OCI-LY3 (cell line): ENCODE measurements around the gene GFER.
"Not testable (repeated sequence)": the region's sequence is repeated elsewhere in the genome, so short reads cannot be mapped to it uniquely, and the experiment has no call there.

Source experiments
- H2AFZ ChIP-seq: fragments of 200-600, 300-600 bp; shearing (Covaris generic); 2 replicates; pipeline ENCODE4 v1.6.0; 2014; ENCODE audit warnings: antibody characterized with exemption, low read depth, low read length
- H3K27ac ChIP-seq: fragments of 200-600, 300-600 bp; sonication (generic); 2 replicates; pipeline ENCODE4 v1.5.1; 2014; ENCODE audit warnings: mild to moderate bottlenecking, low read length, moderate library complexity, mixed read lengths
- H3K27me3 ChIP-seq: fragments of 200-600, 300-600 bp; sonication (generic); 2 replicates; pipeline ENCODE4 v1.6.1; 2014; ENCODE audit warnings: low read depth, low read length, mixed read lengths
- H3K36me3 ChIP-seq: fragments of 200-600, 300-600 bp; sonication (generic); replicated peaks from 2 replicates; pipeline ENCODE3; 2014; ENCODE audit warnings: low read depth, low read length, mixed read lengths
- H3K4me1 ChIP-seq: fragments of 300-600, 200-600 bp; sonication (generic); 2 replicates; pipeline ENCODE4 v1.6.1; 2014; ENCODE audit warnings: low read length, mixed read lengths
- H3K4me2 ChIP-seq: fragments of 200-600, 300-600 bp; sonication (generic); 2 replicates; pipeline ENCODE4 v1.6.1; 2014; ENCODE audit warnings: low read length, mixed read lengths
- H3K4me3 ChIP-seq: fragments of 300-600, 200-600 bp; sonication (generic); 2 replicates; pipeline ENCODE4 v1.5.1; 2014; ENCODE audit warnings: antibody characterized with exemption, mild to moderate bottlenecking, low read length, moderate library complexity
- H3K79me2 ChIP-seq: fragments of 300-600, 200-600 bp; shearing (Covaris generic); 2 replicates; pipeline ENCODE4 v1.6.1; 2014; ENCODE audit warnings: mild to moderate bottlenecking, low read length, mixed read lengths
- H3K9ac ChIP-seq: fragments of 300-600, 200-600 bp; shearing (Covaris generic); 2 replicates; pipeline ENCODE4 v1.6.0; 2014; ENCODE audit warnings: mild to moderate bottlenecking, low read length, moderate library complexity
- H3K9me3 ChIP-seq: fragments of 200-600, 300-600 bp; shearing (Covaris generic); 2 replicates; pipeline ENCODE4 v1.6.1; 2014; ENCODE audit warnings: low read length, mixed read lengths; ENCODE audit not compliant: insufficient read depth
- H4K20me1 ChIP-seq: fragments of 200-600, 300-600 bp; sonication (generic); 2 replicates; pipeline ENCODE4 v1.6.1; 2016; ENCODE audit warnings: low read length, mixed read lengths; ENCODE audit not compliant: insufficient read depth
- EZH2phosphoT487 ChIP-seq: fragments of 200-600 bp; shearing (Covaris generic); IDR thresholded peaks from 2 replicates; pipeline ENCODE4 v1.6.1; 2018; ENCODE audit warnings: antibody characterized with exemption, mixed run types, low read depth
- TF ChIP-seq, protein P1 (sequence below): fragments of 200-600, 300-600 bp; sonication (generic); IDR thresholded peaks from 2 replicates; pipeline ENCODE4 v1.5.1; 2014; ENCODE audit warnings: antibody characterized with exemption, low read length, low read depth

Gene GFER

DNA sequence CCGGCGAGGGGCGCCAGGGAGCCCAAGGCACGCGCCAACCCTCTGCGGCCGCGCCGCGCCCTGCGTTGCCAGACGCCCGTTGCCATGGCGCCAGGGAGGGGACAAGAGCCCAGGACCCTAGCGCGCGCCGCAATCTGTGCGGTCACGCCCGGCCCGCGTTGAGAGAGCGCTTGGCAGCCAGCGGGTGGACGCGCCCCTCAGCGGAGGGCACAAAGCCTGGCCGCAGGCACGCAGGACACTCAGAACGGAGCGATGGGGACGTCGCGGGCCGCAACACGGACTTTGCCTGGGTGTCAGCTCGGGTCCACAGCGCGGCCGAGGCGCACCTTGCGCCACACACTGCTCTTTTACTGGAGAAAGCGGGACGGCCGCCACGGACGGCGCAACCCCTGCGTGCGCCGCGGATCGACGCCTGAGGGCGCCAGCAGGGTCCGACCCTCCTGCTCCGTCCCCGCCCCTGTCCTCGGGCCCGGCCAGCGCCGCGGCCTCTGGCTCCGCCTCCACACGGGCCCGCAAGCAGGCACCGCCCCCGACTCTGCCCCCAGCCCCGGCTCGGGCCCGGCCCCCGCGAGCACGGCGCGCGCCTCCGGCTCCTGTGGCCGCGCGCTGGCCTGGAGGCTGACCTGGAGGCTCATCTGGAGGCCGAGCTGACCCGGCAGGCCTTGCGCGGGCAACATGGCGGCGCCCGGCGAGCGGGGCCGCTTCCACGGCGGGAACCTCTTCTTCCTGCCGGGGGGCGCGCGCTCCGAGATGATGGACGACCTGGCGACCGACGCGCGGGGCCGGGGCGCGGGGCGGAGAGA lies at the start of gene GFER:
GFER (plus strand) TSS at position 650 of the 803 bp plus-strand sequence; CDS start at position 676, 26 bp downstream.
- TF ChIP-seq, protein P1, sequence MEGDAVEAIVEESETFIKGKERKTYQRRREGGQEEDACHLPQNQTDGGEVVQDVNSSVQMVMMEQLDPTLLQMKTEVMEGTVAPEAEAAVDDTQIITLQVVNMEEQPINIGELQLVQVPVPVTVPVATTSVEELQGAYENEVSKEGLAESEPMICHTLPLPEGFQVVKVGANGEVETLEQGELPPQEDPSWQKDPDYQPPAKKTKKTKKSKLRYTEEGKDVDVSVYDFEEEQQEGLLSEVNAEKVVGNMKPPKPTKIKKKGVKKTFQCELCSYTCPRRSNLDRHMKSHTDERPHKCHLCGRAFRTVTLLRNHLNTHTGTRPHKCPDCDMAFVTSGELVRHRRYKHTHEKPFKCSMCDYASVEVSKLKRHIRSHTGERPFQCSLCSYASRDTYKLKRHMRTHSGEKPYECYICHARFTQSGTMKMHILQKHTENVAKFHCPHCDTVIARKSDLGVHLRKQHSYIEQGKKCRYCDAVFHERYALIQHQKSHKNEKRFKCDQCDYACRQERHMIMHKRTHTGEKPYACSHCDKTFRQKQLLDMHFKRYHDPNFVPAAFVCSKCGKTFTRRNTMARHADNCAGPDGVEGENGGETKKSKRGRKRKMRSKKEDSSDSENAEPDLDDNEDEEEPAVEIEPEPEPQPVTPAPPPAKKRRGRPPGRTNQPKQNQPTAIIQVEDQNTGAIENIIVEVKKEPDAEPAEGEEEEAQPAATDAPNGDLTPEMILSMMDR = no peak
- no peak for TF ChIP-seq EZH2phosphoT487
- H3K27me3 ChIP-seq = no peaks in the 10 kb centered on the region
- peak within 1 kb of the TSS; percentile 55; the same call in 1 of the 2 replicates for H2AFZ ChIP-seq
- H3K4me3 ChIP-seq = peak within 1 kb of the TSS; percentile 95
- peak within 1 kb of the TSS; percentile 88 for H3K9ac ChIP-seq
- no peaks in the 10 kb centered on the region for H4K20me1 ChIP-seq
- H3K79me2 ChIP-seq = peaks cover 12% of the 10 kb centered on the region
- peaks cover 16% of the 10 kb centered on the region for H3K36me3 ChIP-seq
- H3K4me1 ChIP-seq = peaks cover 10% of the 10 kb centered on the region
- H3K27ac ChIP-seq = no peak within 1 kb of the TSS
- H3K4me2 ChIP-seq = peak within 1 kb of the TSS; percentile 98
- H3K9me3 ChIP-seq = no peaks in the 10 kb centered on the region

GRCh38 chr16:1936945-1937479 lies 47.0 kb upstream of the GFER start:
- no peak overlapping the region for H3K9ac ChIP-seq
- no peak overlapping the region for H3K4me3 ChIP-seq
- peaks cover 15% of the 10 kb centered on the region for H4K20me1 ChIP-seq
- no peaks in the 10 kb centered on the region for H3K27me3 ChIP-seq
- no peaks in the 10 kb centered on the region for H3K9me3 ChIP-seq
- H3K36me3 ChIP-seq = peaks cover 32% of the 10 kb centered on the region
- peaks cover 19% of the 10 kb centered on the region for H3K4me1 ChIP-seq
- H3K79me2 ChIP-seq = peaks cover 9% of the 10 kb centered on the region
- H3K27ac ChIP-seq = no peak overlapping the region
- TF ChIP-seq, protein P1 = no peak
- TF ChIP-seq EZH2phosphoT487 = no peak
- no peak overlapping the region for H3K4me2 ChIP-seq
- H2AFZ ChIP-seq = no peak overlapping the region

GRCh38 chr16:1938316-1938715 lies 45.7 kb upstream of the GFER start:
- Histone ChIP-seq H3K9me3 (no peaks in the 10 kb centered on the region), H3K27ac (no peak overlapping the region), H3K4me3 (no peak overlapping the region), H2AFZ (no peak overlapping the region), H3K4me2 (no peak overlapping the region), H3K79me2 (peaks cover 19% of the 10 kb centered on the region), H3K27me3 (no peaks in the 10 kb centered on the region), H3K4me1 (peaks cover 21% of the 10 kb centered on the region), H3K9ac (no peak overlapping the region), H4K20me1 (peaks cover 15% of the 10 kb centered on the region), H3K36me3 (peaks cover 32% of the 10 kb centered on the region)
- TF ChIP-seq, protein P1 = no peak
- TF ChIP-seq EZH2phosphoT487 = no peak

DNA sequence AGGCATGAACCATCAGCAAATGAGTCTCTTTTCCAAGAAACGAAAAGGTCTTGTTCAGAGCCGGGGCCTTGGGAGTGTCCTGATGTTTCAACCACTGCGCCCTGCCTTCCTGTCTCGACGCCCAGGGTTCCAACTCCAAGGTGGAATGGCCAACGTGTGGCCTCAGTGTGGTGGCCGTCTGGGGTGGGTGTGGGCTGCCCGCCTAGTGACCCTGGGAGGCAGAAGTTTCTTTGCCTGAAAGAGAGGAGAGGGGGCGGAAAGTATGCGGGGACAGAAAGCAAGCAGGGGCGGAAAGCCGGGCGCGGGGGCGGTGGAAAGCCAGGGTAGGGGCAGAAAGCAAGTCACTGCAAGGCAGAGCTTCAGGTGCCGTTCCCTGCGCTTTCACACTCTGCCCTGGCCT lies 45.1 kb upstream of the GFER start:
- H4K20me1 ChIP-seq = peaks cover 15% of the 10 kb centered on the region
- peaks cover 19% of the 10 kb centered on the region for H3K79me2 ChIP-seq
- no peak overlapping the region for H3K27ac ChIP-seq
- no peak overlapping the region for H3K9ac ChIP-seq
- no peak overlapping the region for H2AFZ ChIP-seq
- peaks cover 23% of the 10 kb centered on the region for H3K4me1 ChIP-seq
- peaks cover 32% of the 10 kb centered on the region for H3K36me3 ChIP-seq
- H3K9me3 ChIP-seq = no peaks in the 10 kb centered on the region
- no peak overlapping the region for H3K4me3 ChIP-seq
- no peak for TF ChIP-seq EZH2phosphoT487
- TF ChIP-seq, protein P1 = no peak
- no peaks in the 10 kb centered on the region for H3K27me3 ChIP-seq
- no peak overlapping the region for H3K4me2 ChIP-seq

GRCh38 chr16:1939833-1940232 lies 44.2 kb upstream of the GFER start:
- H3K79me2 ChIP-seq = peaks cover 19% of the 10 kb centered on the region
- not testable (repeated sequence) for H3K9me3 ChIP-seq, H3K9ac ChIP-seq, H3K27me3 ChIP-seq, H2AFZ ChIP-seq, H3K27ac ChIP-seq, H3K4me2 ChIP-seq, H3K4me3 ChIP-seq
- H3K36me3 ChIP-seq = peaks cover 32% of the 10 kb centered on the region
- H3K4me1 ChIP-seq = peaks cover 27% of the 10 kb centered on the region
- peaks cover 15% of the 10 kb centered on the region for H4K20me1 ChIP-seq
